Esophagus muscularis mucosa (tissue), 4 donors: ENCODE measurements around the gene MDGA2. TPM values are rescaled to one million over a fixed set of nuclear protein-coding genes. Genes with fewer than 3 reads are reported as not detected.
"Not testable (repeated sequence)": the region's sequence is repeated elsewhere in the genome, so short reads cannot be mapped to it uniquely, and the experiment has no call there.

Source experiments
- DNase-seq: peaks from one replicate; pipeline ENCODE4 v3.0.0-alpha.2; 2017; ENCODE audit errors: extremely low spot score
- H3K27ac ChIP-seq, 4 donors: fragments of 200-600 bp; sonication (generic); replicated peaks in 1 of 4; 1 replicate in 3 of 4; 2 replicates in 1 of 4; pipeline ENCODE4 v1.5.1; 2016 to 2019; ENCODE audit warnings: mild to moderate bottlenecking in 1 of 4
- H3K27me3 ChIP-seq, 4 donors: fragments of 200-600 bp; sonication (generic); one replicate each; pipeline versions ENCODE4 v1.5.1 to v1.6.0; 2016 to 2019
- H3K36me3 ChIP-seq, 4 donors: fragments of 200-600 bp; sonication (generic); one replicate each; pipeline ENCODE4 v1.5.1; 2016 to 2019
- H3K4me1 ChIP-seq, 4 donors: fragments of 200-600 bp; sonication (generic); one replicate each; pipeline ENCODE4 v1.5.1; 2016 to 2019
- H3K4me3 ChIP-seq, 4 donors: fragments of 200-600 bp; sonication (generic); 1 replicate in 2 of 4; 2 replicates in 2 of 4; pipeline ENCODE4 v1.5.1; 2016 to 2019; ENCODE audit warnings: mild to moderate bottlenecking in 4 of 4, moderate library complexity in 1 of 4
- H3K9me3 ChIP-seq, 4 donors: fragments of 200-600 bp; sonication (generic); 1 replicate in 3 of 4; 2 replicates in 1 of 4; pipeline ENCODE4 v1.5.1; 2016 to 2019
- EP300 ChIP-seq: sonication (generic); formaldehyde crosslinking; IDR thresholded peaks from one replicate; pipeline ENCODE4 v1.6.1; 2017; ENCODE audit warnings: antibody characterized with exemption
- POLR2A ChIP-seq: fragments of 450-650 bp; IDR thresholded peaks from one replicate; pipeline ENCODE4 v1.6.1; 2017; ENCODE audit warnings: antibody characterized with exemption, moderate library complexity, mild to moderate bottlenecking, low read depth
- POLR2AphosphoS5 ChIP-seq, 2 donors: sonication (generic); formaldehyde crosslinking; IDR thresholded peaks; one replicate each; pipeline ENCODE4 v1.6.1; 2017; ENCODE audit warnings: antibody characterized with exemption in 2 of 2
- WGBS: methylation state at CpG from one replicate; pipeline ENCODE4 v1.1.5; 2018; 5-methylcytosine and 5-hydroxymethylcytosine counted together
- intact Hi-C: fragments of 100-400 bp; cut with DNase I; formaldehyde crosslinking; loops from one replicate; pipeline ENCODE4 v1.15.1; 2023
- total RNA-seq, 4 donors: library from RNA; depleted of rRNA; stranded (reverse); fragments of >200 nt; gene quantifications; one replicate each; pipeline versions ENCODE4 v1.1.0 to v1.2.1, GENCODE V29; 2016
- TF ChIP-seq, protein P1 (sequence below), 3 experiments: fragments of 200-600 bp in 2 of 3; fragments of 450-650 bp in 1 of 3; sonication (generic) in 2 of 3; IDR thresholded peaks; one replicate each; pipeline ENCODE4 v1.5.1; 2017 to 2019; ENCODE audit warnings: antibody characterized with exemption in 3 of 3, mild to moderate bottlenecking in 2 of 3, moderate library complexity in 1 of 3

Gene MDGA2
- total RNA-seq, 4 donors from 2014 or later, result under 0.01 TPM; not detected in 3

DNA sequence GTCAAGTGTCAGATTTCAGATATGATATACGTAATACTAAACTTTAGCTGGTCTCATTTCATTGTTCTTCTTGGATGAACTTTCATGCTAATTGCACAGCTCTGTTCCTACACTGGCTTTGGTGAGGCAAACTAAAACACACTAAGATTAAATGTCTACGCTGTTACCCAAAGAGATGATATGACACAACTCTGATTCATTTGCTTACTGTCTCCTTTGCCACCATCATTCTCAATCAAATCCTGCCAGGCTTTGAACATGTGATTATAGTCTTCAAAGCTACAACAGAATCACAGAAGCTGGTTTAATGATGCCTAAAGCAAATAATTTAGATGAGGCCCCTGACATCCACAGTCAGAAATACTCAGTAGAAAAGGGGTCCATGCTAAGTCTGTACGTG lies 37.7 kb downstream of the MDGA2 start:
- Histone ChIP-seq H3K9me3 (no peaks in the 10 kb centered on the region), H3K4me3 (no peak overlapping the region), H3K27me3 (no peaks in the 10 kb centered on the region), H3K36me3 (no peaks in the 10 kb centered on the region), H3K4me1 (no peaks in the 10 kb centered on the region), H3K27ac (no peak overlapping the region)
- TF ChIP-seq POLR2A (no peak), POLR2AphosphoS5 (IDR thresholded peaks at IDR 0.05) (no peak), EP300 (no peak)
- TF ChIP-seq, protein P1, sequence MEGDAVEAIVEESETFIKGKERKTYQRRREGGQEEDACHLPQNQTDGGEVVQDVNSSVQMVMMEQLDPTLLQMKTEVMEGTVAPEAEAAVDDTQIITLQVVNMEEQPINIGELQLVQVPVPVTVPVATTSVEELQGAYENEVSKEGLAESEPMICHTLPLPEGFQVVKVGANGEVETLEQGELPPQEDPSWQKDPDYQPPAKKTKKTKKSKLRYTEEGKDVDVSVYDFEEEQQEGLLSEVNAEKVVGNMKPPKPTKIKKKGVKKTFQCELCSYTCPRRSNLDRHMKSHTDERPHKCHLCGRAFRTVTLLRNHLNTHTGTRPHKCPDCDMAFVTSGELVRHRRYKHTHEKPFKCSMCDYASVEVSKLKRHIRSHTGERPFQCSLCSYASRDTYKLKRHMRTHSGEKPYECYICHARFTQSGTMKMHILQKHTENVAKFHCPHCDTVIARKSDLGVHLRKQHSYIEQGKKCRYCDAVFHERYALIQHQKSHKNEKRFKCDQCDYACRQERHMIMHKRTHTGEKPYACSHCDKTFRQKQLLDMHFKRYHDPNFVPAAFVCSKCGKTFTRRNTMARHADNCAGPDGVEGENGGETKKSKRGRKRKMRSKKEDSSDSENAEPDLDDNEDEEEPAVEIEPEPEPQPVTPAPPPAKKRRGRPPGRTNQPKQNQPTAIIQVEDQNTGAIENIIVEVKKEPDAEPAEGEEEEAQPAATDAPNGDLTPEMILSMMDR (IDR thresholded peaks at IDR 0.05), result no peak
- WGBS, result 85% methylated on average over 3 of the region's 3 CpGs
- DNase-seq, result no peak
- intact Hi-C loops, result no loop called here

DNA sequence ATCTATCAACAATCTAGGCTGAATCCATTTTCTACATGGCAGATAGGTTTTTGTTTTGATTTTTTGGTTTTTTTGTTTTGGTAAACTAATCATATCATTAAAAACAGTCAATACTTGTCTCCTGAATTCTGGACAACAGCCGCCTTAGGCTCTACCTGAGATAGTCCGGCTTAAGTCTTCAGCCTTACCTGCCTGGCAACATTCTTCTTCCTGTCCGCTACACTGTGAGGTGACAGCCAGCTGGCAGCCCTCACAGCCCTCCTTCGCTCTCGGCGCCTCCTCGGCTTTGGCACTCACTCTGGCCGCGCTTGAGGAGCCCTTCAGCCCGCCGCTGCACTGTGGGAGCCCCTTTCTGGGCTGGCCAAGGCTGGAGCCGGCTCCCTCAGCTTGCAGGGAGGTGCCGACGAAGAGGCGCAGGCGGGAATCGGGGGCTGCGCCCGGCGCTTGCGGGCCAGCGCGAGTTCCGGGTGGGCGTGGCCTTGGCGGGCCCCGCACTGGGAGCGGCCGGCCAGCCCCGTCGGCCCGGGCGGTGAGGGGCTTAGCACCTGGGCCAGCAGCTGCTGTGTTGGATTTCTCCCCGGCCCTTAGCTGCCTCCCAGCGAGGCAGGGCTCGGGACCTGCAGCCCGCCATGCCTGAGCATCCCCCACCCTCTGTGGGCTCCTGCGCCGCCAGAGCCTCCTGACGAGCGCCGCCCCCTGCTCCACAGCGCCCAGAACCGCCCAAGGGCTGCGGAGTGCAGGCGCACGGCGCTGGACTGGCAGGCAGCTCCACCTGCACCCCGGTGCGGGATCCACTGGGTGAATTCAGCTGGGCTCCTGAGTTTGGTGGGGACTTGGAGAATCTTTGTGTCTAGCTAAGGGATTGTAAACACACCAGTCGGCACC lies 49.0 kb downstream of the MDGA2 start:
- Histone ChIP-seq H3K4me1 (no peaks in the 10 kb centered on the region), H3K9me3 (no peaks in the 10 kb centered on the region), H3K4me3 (no peak overlapping the region), H3K27me3 (no peaks in the 10 kb centered on the region), H3K27ac (no peak overlapping the region), H3K36me3 (no peaks in the 10 kb centered on the region)
- intact Hi-C loops, result no loop called here
- WGBS, result 95% methylated on average over 18 of the region's 51 CpGs
- DNase-seq, result no peak
- TF ChIP-seq POLR2AphosphoS5 (IDR thresholded peaks at IDR 0.05), result no peak
- TF ChIP-seq, protein P1 (IDR thresholded peaks at IDR 0.05), result no peak
- no peak for TF ChIP-seq POLR2A
- no peak for TF ChIP-seq EP300

DNA sequence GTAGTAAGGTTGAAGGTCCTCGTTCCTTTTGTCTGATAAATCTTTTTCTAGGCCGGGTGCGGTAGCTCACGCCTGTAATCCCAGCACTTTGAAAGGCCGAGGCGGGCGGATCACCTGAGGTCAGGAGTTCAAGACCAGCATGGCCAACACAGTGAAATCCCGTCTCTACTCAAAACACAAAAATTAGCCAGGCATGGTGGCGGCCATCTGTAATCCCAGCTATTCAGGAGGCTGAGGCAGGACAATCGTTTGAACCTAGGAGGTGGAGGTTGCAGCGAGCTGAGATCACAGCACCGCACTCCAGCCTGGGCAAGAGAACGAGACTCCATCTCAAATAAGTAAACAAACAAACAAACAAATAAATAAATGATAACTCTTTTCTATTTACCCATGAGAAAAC lies 51.3 kb downstream of the MDGA2 start:
- H3K27ac ChIP-seq, H3K4me1 ChIP-seq, H3K36me3 ChIP-seq, H3K9me3 ChIP-seq, intact Hi-C loops, H3K4me3 ChIP-seq, H3K27me3 ChIP-seq, DNase-seq: not testable (repeated sequence)
- 91% methylated on average over 13 of the region's 13 CpGs for WGBS

DNA sequence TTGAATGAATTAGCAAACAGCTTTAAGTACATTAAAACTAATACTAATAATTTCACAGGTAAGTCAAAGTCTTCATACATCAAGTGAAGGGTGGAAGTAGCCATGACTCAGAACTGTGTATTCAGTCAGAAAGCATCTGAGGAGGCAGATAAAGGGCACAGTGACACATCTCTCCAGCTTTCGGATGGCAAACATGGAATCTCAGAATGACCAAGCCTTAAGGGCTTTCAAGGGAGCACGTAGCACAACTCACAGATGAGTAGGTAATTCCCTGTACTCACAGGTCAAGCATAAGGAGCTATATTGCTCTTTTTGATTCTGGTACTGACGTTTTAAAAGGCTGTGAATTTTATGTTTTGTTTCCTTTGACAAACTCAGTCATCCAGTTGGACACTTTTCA lies 56.0 kb downstream of the MDGA2 start:
- DNase-seq, result no peak
- H3K27me3 ChIP-seq, result no peaks in the 10 kb centered on the region
- H3K36me3 ChIP-seq, result no peaks in the 10 kb centered on the region
- no peaks in the 10 kb centered on the region for H3K9me3 ChIP-seq
- intact Hi-C loops, result no loop called here
- H3K4me1 ChIP-seq, result no peaks in the 10 kb centered on the region
- no peak overlapping the region for H3K4me3 ChIP-seq
- no peak overlapping the region for H3K27ac ChIP-seq
- 74% methylated on average over 3 of the region's 3 CpGs for WGBS
- TF ChIP-seq POLR2A (no peak), POLR2AphosphoS5 (IDR thresholded peaks at IDR 0.05) (no peak), EP300 (no peak)
- TF ChIP-seq, protein P1 (IDR thresholded peaks at IDR 0.05), result no peak

DNA sequence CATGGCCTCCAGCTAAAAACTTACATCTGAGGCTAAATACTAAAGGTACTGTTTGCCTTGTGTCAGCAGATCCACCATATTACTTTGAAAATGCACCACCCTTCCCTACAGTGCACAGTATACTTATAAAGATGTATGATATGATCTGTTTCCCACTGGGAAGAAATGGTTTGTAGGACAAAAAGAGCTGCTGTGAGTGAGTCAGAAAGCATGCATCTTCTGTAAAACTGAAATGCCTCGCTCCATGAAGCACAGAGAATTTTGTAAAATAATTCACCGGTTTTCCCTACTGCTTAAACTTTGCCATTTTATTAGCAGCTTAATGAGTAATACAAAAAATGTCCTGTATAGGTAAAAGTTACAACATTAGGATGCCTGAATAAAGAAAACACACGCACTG lies 68.8 kb downstream of the MDGA2 start:
- Histone ChIP-seq H3K4me3 (no peak overlapping the region), H3K36me3 (no peaks in the 10 kb centered on the region), H3K4me1 (no peaks in the 10 kb centered on the region), H3K27me3 (no peaks in the 10 kb centered on the region), H3K27ac (no peak overlapping the region), H3K9me3 (no peaks in the 10 kb centered on the region)
- intact Hi-C loops, result no loop called here
- 89% methylated on average over 3 of the region's 3 CpGs for WGBS
- no peak for TF ChIP-seq POLR2A
- no peak for TF ChIP-seq EP300
- TF ChIP-seq, protein P1 (IDR thresholded peaks at IDR 0.05), result no peak
- TF ChIP-seq POLR2AphosphoS5 (IDR thresholded peaks at IDR 0.05), result no peak
- no peak for DNase-seq
